ENCODE results near the gene ASB2.

Gene ASB2

DNA sequence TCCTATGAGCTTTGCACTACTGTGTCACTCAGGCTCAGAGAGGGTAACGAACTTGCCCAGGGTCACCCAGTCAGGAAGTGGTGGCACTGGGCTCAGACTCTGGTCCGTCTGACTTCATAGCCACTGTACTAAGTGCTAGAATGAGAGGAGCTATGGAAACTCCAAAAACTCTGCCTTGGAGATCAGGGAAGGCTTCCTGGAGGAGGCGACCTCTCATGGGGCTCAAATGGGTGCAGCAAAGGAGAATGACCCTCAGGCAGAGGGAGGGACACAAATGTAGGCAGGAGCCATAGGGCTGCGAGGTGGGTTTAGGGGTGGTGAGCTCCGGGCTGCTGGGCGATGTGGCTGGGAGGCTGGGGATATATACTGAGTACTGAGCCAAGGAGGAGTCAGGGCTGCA, 23.9 kb upstream of the ASB2 start:
- DNase-seq (ENCODE audit: low read depth), result no peak

DNA sequence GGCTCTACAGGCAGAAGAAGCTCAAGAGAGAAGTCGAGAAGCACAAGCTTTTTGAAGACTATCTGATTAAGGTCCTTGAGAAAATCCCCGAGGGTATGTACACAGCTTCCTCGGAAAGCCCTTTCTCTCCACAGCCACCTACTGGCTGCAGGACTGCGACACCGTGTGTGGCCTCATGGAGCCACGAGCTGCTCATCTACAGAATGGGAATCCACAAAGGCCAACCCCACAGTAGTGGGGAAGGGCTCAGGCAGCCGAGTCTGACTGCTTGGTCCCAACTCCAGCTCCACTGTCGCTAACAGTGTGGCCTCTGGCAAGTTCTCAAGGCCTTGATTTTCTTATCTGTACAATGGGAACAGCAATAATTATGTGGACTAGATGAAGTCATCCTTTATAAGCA, 23.2 kb upstream of the ASB2 start:
- DNase-seq (ENCODE audit: low read depth), result no peak

DNA sequence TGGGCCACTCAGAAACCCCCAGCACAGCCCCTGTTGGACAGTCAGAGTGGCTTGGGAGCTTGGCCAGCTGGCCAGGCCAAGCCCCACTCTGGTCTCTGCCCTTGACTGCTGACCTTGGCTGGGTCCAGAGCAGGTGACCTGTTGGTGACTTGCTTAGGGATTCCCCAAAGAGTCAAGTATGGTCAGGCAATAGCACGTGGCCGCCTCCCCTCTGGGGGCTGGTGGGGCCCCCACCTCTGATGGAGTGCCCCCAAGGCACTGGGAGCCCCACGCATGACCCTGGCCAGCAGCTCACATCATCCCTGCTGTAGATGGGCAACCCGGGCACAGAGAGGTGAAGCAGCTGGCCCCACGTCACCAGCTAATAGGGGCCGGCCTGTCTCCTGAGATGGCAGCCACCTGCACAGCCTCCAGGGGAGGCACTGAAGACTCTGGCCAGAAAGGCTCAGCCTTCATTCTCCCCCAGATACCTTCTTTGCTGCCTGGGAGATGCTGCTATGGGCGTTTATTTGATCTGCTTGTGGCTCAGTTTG, 22.6 kb upstream of the ASB2 start:
- no peak for DNase-seq (ENCODE audit: low read depth)

DNA sequence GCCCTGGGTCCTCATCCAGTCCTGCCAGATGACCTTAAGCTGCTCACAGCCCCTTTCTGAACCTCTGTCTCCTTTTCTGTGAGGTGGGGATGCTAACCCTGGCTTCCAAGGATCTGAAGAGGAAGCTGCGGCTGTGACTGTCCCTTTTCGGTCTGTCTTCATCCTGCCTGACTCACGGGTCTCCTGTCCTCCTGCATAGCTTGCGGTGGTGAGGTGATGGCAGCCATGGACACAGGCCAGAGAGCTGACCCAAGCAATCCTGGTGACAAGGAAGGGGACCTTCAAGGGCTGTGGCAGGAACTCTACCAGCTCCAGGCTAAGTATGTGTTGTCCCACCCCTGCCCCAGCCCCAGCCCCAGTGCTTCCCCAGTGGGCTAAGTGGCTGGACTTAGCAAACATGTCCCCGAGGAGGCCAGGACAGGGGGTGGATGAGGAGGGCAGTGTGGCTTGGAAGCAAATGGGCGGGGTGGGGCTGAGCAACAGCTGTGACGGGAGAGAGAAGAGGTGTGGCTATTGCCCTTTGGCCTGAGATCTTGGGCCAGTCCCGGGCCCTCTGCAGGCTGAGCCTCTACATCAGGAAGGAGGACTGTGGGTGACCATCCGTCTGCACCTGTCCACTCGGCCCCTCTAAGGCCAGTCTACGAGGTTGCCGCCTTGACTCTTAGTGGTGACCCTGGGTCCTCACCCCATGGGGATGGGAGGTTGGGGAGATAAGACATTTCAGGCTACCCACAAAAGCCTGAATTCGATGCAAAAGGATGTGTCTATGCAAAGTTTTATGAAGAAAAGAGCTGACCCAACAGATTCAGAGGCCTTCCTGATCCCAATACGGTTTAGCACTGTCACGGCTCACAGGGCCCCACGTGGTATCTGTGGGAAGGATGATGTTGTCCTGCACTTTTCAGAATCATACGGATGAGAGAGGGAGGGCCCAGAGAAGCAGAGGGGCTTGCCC, 21.8 kb upstream of the ASB2 start:
- DNase-seq (ENCODE audit: low read depth), result no peak

DNA sequence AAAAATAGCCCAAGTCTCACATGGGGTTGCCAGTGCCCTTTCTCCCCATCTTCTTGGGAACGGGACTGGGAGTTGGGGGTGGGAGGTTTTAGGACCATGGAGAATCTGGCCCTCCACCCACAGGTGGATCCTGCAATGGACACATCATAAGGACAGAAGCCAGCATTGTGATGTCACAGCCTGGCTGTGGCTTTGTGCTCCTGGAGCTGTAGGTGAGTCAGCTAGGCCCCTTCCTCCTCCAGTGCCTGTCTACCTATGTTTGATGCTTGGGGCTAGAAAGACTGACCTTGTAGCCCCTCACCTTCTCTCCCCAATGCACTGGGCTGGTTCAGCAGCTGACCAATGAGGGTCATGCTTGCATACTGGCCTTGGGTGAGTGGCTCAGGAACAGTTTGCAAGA, 20.7 kb upstream of the ASB2 start, which contains the start of gene CCDC197:
TSS of gene CCDC197 (plus strand) at position 220 of the 400 bp plus-strand sequence. CDS start 831 bp downstream, outside the sequence.
- no peak for DNase-seq (ENCODE audit: low read depth)

DNA sequence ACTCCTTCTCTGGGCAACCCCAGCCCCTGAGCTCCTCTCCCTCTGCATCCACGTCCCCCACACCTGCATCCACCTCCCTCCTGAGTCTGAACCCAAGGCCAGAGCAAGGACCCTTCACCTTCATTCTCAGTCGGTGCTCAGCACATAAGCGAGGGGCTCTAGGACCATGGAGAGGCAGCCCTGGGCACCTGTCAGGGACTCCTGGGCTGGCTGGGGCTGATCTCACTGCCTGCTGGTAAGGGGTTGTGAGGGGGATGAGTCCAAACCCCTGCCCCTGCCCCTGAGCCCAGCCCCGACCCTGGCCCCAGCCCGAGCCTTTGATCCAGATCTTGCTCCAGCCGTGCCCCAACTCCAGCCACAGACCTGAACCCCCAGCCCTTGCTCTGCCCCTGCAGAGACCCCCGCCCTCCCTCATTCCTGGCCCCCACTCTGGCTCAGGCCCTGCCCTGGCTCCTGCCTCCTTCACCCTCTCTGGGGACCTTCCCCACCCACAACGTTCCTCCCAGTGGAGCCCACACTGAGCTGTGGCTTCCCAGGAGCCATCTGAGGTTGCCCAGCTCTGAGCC, 19.8 kb upstream of the ASB2 start:
- no peak for DNase-seq (ENCODE audit: low read depth)

DNA sequence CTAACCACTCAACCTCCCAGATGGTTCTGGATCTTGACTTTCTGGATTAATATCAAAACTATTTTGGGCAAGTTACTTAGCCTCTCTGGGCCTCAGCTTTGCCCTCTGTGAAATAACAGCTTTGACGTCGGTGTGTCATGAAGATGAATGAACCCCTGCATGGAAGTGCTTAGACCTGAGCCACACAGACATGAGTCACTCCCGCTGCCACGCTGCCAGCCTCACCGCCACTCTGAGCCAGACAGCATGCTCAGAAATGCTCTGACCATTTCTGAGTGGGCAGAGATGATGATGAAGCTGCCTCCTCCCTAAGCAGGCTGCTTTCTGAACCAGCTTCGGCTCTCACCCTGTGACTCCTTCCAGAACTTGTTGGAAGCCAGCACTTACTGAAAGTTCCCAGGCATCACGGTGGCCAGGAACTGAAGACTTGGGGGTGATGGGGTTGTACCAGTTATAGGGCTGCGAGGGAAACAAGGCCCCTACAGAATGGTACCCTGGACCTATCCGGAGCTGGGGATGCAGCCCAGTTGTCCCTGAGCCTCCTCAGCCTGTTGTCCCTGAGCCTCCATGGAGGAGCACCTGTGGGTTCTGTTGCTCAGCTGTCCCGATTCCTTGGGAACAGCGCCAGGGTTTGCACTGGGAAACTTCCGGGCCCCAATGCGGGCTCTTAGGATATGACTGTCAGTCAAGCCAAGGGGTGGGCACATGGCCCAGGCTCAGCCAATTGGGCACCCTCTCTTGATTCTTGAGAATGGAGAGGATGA, 18.7 kb upstream of the ASB2 start:
- DNase-seq (ENCODE audit: low read depth), result peak; percentile 43

DNA sequence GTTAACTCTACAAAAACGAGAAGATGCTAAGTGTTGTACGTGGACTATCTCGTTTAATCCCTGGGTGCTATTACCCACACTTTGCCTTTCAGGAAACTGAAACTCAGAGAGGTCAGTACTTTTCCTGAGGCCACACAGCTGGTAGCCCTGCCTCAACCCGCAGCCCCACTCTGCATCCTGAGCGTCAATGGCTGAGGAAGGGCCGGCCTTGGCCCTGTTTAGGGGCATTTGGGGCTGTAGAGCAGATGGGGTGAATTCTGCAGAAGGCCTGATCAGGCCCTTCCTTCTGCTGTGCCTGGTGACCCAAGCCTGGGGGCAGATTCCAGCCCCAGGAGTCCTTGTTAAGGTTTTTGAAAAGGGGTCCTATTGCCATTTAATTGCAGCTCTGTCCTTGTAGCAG, 17.0 kb upstream of the ASB2 start:
- no peak for DNase-seq (ENCODE audit: low read depth)

DNA sequence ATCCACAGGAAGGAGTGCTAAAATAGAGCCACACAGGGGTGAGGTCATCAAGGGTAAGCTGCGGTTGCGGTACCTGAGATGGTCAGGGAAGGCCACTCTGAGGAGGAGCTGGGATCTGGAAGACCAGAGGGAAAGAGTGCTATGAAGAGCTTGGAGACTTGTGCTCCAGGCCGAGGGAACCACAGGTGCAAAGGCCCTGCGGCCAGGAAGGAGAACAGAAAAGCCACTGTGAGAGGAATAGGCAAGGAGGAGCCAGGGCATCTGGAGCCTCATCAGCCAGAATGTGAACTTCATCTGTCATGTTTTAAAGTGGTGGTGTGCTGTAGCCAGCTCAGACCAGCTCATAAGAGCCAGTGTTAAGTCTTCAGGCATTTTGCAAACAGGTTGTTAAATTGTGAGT, 15.3 kb upstream of the ASB2 start:
- no peak for DNase-seq (ENCODE audit: low read depth)

DNA sequence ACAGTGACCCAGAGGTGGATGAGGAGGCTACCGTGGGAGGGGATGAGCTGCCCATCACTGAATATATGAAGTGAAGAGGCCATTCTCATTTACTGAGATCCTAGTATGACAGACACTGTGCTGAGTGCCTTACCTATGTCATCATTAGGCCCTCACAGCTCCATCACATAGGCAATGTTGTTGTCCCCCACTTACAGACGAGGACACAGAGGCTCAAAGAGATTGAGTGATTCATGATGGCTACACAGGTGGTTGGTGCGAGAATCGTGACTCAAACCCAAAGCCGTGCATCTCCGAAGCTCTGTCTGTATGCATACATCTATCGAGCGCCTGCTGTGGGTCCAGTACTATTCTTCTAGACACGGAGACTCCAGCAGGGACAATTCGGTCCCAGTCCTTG, 14.8 kb upstream of the ASB2 start:
- DNase-seq (ENCODE audit: low read depth), result no peak

DNA sequence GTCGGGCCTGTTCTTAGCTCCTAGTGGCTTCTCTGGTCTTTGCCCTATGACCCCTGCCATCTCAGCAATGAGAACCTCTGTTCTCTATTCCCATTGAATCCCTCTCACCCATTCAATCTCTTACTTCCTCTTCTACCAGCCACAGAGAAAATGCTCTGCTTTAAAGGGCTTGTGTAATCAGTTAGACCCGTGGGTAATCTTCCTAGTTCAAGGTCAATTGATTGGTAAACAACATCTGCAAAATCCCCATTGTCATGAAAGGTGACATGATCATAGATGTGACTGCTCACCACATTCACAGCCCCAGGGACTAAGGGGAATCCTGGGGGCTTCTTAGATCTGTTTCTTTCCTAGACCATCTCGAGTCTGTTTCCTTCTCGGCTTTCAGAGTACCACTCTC, 13.6 kb upstream of the ASB2 start:
- no peak for DNase-seq (ENCODE audit: low read depth)

DNA sequence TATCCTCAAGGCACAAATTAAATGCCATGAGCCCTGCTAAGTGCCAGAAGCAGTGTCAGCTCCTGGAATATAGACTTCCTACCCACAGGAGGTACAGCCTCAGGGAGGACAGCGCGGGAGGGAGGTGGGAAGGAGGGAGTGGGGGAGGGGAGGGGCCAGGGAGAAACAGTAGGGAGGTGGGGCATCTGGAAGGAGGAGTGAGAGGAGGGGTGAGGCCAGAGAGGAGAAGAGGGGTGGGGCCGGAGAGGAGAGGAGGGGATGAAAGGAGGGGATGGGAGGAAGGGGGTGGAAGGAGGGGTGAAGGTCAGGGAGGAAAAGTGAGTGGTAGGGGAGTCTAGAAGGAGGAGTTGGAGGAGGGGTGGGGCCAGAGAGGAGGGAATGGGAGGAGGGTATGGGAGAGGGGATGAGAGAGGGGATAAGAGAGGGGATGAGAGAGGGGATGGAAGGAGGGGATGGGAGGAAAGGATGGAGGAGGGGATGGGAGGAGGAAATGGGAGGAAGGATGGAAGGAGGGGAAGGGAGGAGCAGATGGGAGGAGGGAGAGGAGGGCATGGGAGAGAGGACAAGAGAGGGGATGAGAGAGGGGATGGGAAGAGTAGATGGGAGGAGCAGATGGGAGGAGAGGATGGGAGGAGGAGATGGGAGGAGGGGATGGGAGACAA, 11.6 kb upstream of the ASB2 start:
- no peak for DNase-seq (ENCODE audit: low read depth)

DNA sequence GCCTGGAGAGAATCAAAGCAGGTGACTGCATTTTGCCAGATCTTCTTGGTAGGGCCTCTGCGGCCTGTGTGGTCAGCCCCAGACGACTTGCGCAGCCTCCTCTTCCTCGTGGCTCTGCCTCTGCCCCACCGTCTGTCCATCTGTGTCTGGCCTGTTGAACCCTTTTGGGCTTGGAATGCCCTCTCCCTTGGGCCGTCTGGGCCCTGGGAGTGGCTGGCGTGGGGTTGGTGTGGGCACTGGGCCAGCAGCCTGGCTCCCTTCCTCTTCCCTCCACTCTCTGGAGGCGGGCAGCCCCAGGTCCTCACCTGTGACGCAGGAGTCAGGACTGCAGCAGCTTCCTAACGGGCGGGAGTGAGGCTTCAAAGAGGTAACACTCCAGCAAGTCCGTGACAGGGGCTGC, 11.0 kb upstream of the ASB2 start:
- no peak for DNase-seq (ENCODE audit: low read depth)

DNA sequence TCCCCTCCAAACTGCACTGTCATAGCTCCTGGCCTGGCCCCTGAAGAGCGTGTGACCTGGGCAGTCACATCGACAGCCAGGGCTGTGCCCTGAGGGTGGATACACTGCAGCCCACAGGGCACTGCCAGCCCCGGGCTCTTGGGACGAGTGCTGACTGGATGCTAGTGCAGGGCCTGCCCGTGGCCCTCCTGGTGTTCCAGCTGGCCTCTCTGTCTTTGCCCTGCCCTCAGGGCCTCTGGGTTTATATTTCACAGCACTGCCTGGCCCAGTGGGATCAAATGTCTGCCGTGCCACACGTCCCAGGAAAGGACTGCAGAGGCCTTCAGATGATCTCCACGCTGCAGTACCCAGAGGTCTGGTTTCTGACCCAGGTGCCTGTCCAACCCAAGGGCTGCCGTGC, 10.6 kb upstream of the ASB2 start:
- DNase-seq (ENCODE audit: low read depth), result no peak

DNA sequence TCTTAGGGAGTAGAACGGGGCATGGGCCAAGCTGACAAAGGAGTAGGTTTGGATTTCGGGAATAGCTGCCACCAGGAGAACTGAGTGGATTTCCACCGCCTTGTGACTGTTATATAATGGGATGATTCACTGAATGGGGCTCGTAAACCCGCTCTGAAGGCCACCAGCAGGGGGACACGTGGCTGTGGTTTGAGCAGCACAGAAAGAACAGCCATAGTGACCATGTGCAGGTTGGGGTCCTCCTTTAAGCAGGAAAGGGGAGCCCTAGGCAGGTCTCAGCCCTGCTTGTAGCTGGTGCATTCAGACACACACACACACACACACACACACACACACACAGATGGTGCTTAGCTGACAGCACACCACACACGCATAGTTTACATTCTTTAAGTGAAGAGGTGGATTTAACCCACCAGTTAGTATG, 8.6 kb upstream of the ASB2 start:
- DNase-seq (ENCODE audit: low read depth), result no peak

DNA sequence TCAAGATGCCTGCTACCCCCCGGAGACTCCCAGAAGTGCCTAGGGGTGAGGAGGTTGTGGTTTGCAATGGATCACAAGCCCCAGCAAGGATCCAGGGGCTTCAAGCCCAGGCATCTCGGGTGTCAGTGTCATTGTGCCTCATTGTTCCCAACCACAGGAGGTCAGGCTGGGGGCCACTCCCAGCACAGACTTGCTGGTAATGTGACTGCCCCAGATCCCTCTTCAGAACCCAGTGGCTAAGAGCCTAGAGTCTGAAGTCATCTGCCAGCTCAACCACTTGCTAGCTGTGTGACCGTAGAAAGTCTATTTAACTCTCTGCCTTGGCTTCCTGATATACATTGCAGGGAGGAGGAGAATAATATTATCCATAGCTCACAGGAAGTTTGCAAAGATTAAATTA, 7.7 kb upstream of the ASB2 start:
- no peak for DNase-seq (ENCODE audit: low read depth)

DNA sequence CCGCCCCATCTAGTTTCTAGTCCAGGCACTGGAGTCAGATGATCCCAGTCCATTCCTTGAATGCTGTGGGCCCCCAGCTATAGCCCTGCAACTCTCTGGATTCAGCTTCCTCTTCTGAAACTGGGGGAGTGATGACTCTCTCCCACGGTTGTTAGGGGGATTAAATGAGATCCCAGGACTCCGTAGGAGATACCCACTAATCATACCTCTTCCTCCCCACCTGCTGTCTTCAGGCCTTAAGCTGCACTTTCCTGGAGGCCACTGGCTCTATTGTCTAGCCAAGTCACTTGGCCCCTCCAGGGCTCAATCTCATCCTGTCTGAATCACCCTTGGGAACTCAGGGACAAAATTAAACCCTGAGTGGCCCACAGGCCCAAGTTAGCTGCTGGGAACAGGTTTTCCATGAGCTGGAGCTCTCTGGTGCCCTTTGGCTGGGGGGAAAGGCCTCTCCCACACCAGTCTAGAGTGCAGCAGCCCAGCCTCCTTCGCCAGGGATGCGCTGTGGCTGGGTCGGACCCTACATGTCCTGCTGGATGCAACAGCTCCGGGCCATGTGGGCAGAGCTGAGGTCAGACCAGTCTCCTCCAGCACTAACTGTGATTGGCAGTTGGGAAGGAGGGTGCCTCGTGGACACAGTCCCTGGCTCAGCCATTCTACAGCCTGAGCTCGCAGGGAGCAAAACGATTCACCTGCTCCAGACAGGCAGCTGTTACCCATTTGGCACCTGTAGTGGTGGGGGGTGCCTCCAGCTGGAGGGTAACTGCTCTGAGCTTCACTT, 6.0 kb upstream of the ASB2 start:
- DNase-seq (ENCODE audit: low read depth), result no peak

DNA sequence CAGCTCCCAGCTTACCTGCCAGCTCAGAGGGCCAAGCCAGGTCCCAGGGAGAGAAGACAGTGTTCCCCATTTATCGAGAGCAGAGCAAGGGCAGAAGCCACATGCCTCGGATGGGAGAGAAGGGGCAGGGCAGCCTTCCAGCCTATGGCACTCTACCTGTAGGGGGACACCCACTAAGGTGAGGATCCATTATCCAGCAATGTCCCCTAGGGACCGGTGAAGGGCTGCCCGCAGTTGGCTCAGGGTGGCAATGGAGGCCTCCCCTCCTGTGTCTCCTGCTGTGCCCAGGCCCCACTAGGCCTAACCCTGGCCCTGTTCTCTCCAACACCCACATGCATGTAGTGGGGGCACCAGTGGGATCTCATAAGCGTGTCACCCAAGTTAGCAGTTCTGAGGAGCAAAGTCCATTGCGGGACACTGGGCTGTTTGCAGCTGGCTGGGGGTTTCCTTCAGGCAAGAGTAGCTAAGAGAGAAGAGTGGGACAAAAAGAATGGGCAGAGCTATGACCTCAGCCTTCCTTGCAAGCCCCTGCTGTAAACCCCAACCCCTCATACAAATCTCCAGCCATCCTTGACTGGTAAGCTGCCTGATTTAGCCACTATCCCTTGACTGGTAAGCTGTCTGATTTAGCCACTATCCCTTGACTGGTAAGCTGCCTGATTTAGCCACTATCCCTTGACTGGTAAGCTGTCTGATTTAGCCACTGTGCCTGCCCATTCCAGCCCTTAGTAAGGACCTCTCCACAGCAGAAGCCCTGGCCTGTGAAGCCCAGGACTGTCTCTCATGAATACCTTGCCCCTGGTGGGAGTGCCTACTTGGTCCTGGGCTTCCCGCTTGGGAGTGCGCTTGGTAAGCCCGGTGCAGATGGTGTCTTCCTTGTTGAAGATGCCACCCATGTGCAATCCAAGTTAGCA, 5.2 kb upstream of the ASB2 start:
- DNase-seq (ENCODE audit: low read depth), result no peak

DNA sequence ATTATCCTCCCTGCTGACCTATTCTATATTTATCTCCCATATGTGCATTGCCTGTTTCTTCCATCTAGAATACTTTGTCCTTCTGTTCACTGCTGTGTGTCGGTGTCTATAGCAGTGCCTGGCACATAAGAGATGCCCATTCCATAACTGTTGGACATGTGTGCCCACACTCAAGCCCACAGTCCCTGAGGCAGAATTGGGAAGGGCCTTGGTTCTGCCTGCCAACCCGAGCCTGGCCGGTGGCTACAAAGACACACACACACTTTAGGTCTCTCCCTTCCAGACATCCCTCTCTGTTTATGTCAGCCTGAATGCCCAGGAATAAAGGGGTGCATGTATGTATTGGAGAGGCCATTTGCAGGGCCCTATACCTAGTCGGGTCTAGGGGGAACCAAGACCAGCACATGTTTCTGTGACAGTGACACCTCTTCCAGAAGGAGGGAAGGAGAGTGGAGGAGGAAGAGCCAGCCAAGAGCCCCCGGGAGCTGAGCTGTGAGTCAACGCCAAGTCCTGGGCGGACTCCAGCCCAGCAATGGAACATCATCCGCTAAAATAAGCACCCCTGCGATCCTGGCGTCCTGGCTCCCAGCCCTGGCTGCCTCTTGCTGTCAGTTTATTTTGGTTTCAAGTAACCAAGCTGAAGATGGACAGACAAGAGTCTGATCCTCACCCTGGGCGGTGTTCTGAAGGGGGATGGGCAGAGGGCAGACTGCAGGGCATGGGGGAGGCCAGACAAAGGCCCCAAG, 4.3 kb upstream of the ASB2 start:
- DNase-seq (ENCODE audit: low read depth), result no peak
